ENCODE data around the gene PAM. TPM values are rescaled to one million over a fixed set of nuclear protein-coding genes. Genes with fewer than 3 reads are reported as not detected.

PAM gene
- total and polyA plus RNA-seq, 2 of the 13 experiments (the other 11 are each of a cell fraction or from before 2014, with no cell fraction given): 20.2 to 79.1 TPM

DNA sequence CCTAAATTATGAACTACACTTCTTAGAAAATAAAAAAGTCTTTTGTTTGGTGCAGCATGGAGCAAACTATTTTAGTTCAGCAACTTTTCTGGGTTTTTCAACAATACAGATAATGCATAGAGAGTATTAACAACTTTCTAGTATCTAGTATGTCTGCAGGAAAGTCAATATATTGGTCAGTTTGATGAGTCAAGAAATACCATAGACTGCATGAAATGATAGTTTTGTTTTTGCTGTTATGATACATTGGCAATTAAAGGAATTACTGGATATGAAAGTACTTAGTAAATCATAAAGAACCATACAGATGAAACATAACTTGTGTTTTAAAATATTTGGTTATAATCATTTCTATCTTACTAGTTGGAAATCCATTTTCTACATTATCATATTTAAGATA lies 191.3 kb downstream of the PAM start (continued):
- TF ChIP-seq, protein P1, sequence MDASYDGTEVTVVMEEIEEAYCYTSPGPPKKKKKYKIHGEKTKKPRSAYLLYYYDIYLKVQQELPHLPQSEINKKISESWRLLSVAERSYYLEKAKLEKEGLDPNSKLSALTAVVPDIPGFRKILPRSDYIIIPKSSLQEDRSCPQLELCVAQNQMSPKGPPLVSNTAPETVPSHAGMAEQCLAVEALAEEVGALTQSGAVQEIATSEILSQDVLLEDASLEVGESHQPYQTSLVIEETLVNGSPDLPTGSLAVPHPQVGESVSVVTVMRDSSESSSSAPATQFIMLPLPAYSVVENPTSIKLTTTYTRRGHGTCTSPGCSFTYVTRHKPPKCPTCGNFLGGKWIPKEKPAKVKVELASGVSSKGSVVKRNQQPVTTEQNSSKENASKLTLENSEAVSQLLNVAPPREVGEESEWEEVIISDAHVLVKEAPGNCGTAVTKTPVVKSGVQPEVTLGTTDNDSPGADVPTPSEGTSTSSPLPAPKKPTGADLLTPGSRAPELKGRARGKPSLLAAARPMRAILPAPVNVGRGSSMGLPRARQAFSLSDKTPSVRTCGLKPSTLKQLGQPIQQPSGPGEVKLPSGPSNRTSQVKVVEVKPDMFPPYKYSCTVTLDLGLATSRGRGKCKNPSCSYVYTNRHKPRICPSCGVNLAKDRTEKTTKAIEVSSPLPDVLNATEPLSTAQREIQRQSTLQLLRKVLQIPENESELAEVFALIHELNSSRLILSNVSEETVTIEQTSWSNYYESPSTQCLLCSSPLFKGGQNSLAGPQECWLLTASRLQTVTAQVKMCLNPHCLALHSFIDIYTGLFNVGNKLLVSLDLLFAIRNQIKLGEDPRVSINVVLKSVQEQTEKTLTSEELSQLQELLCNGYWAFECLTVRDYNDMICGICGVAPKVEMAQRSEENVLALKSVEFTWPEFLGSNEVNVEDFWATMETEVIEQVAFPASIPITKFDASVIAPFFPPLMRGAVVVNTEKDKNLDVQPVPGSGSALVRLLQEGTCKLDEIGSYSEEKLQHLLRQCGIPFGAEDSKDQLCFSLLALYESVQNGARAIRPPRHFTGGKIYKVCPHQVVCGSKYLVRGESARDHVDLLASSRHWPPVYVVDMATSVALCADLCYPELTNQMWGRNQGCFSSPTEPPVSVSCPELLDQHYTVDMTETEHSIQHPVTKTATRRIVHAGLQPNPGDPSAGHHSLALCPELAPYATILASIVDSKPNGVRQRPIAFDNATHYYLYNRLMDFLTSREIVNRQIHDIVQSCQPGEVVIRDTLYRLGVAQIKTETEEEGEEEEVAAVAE (CRISPR knock-in tag; IDR thresholded peaks at IDR 0.05; ENCODE audit: borderline replicate concordance): no peak
- no peak for TF ChIP-seq ARNTL (CRISPR knock-in tag; IDR thresholded peaks at IDR 0.05)

DNA sequence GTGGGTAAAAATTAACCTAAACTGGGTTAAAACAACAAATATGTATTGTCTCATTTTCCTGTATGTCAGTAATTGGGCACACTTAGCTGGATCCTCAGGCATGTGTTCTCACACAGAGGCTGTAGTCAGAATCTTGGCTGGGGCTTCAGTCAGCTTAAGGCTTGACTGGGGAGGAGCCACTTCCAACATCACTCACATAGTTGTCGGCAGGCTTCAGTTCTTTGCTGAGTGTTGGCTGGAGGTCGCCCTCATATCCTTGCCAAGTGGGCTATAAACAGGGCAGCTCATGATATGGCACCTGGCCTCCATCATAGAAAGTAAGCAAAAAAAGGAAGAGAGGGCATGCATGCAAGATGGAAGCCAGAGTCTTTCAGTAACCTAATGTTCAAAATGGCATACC lies 191.9 kb downstream of the PAM start:
- in situ Hi-C loops (cut with HindIII; ENCODE audit: extremely low pct_ligation_motif_present, low pct_unique_long_range_greater_than_20kb): no loop called here
- ATAC-seq (no peak), DNase-seq (ENCODE audit: low spot score) (no peak), FAIRE-seq (no peak)
- ChIA-PET CTCF (ENCODE audit: low intra/inter-chr PET ratio, low total read pairs) (no interaction called here), POLR2A (no interaction called here)
- intact Hi-C loops (cut with micrococcal nuclease; ENCODE audit: unreplicated experiment): no loop called here
- no peaks in the 10 kb centered on the region for H3K27me3 ChIP-seq (ENCODE audit: control insufficient read depth in 1 of 2, insufficient read depth in 2 of 2, low read length in 2 of 2)
- H4K20me1 ChIP-seq (ENCODE audit: insufficient read depth, low read length): no peaks in the 10 kb centered on the region
- BruUV-seq (replicated peaks): no TSS peak
- H3K27ac ChIP-seq (ENCODE audit: extremely low read length, insufficient read depth, low read length): no peak overlapping the region
- H3K4me2 ChIP-seq (ENCODE audit: low read depth, low read length): no peak overlapping the region
- H3K36me3 ChIP-seq (replicated peaks in 1 of 2; ENCODE audit: control insufficient read depth in 1 of 2, insufficient read depth in 2 of 2, low read length in 2 of 2): no peaks in the 10 kb centered on the region
- 75% methylated on average over 2 of the region's 2 CpGs for WGBS (ENCODE audit: low lambda C conversion rate)
- no peaks in the 10 kb centered on the region for H3K4me1 ChIP-seq (ENCODE audit: insufficient read depth, low read length)
- H3K9me3 ChIP-seq (ENCODE audit: low read length): no peaks in the 10 kb centered on the region
- H3K4me3 ChIP-seq (replicated peaks in 1 of 3; ENCODE audit: insufficient read depth in 1 of 3, low read depth in 2 of 3, low read length in 3 of 3): no peak overlapping the region
- TF ChIP-seq ZNF251 (CRISPR knock-in tag; IDR thresholded peaks at IDR 0.05): no peak
- TF ChIP-seq ZNF672 (CRISPR knock-in tag; IDR thresholded peaks at IDR 0.05): no peak
- no peak for TF ChIP-seq ZBTB38 (CRISPR knock-in tag; IDR thresholded peaks at IDR 0.05)
- no peaks in the 10 kb centered on the region for H3K79me2 ChIP-seq (ENCODE audit: insufficient read depth, low read length)
- no peak overlapping the region for H3K9ac ChIP-seq (ENCODE audit: insufficient read depth, low read depth, low read length)
- no peak overlapping the region for H2AFZ ChIP-seq (ENCODE audit: low read length)
